Spleen (tissue), 7 donors: ENCODE data around the gene ST8SIA4.

ENCODE experiments used
- CTCF ChIP-seq, 11 experiments: fragments of 200-600 bp in 7 of 11; fragments of 450-650 bp in 4 of 11; sonication (generic) in 4 of 11; IDR thresholded peaks in 8 of 11; conservative IDR thresholded peaks in 3 of 11; 1 replicate in 7 of 11; 2 replicates in 4 of 11; pipeline versions ENCODE4 v1.4.0 to v1.8.0; 2016 to 2021; ENCODE audit warnings: antibody characterized with exemption in 11 of 11, inconsistent platforms in 4 of 11, mild to moderate bottlenecking in 1 of 11
- POLR2A ChIP-seq, 3 donors: fragments of 450-650 bp; IDR thresholded peaks; one replicate each; pipeline ENCODE4 v1.5.1; 2017; ENCODE audit warnings: antibody characterized with exemption in 3 of 3, mild to moderate bottlenecking in 1 of 3
- POLR2AphosphoS5 ChIP-seq, 3 donors: sonication (generic); formaldehyde crosslinking; IDR thresholded peaks; one replicate each; pipeline ENCODE4 v1.5.1; 2017; ENCODE audit warnings: antibody characterized with exemption in 3 of 3
- donor health status: DM: no; HTN: no; CAD: no; lungs with moderate emphysema.
- donor health status: DM: no; HTN: no; CAD: no.
- donor health status: DM: no; HTN: no; CAD: no.

GRCh38 chr5:100863739-100864138, 39.3 kb downstream of the ST8SIA4 start:
- TF ChIP-seq POLR2AphosphoS5 (IDR thresholded peaks at IDR 0.05) (no peak), POLR2A (IDR thresholded peaks at IDR 0.05) (no peak), CTCF (IDR thresholded peaks at IDR 0.05 in 8 of 11, conservative IDR thresholded peaks at IDR 0.05 in 3 of 11) (no peak)
